Endothelial cell of umbilical vein (primary cell): ENCODE data around the gene RAB36.

Experiments used
- EZH2 ChIP-seq: IDR thresholded peaks from 2 replicates; pipeline ENCODE4 v1.6.1; 2012; ENCODE audit warnings: borderline replicate concordance, low read depth, mild to moderate bottlenecking, moderate library complexity, low read length, inconsistent platforms; ENCODE audit not compliant: severe bottlenecking
- FOS ChIP-seq: IDR thresholded peaks from 2 replicates; pipeline ENCODE4 v1.6.1; 2011; ENCODE audit warnings: mild to moderate bottlenecking, low read length, moderate library complexity, borderline replicate concordance; ENCODE audit not compliant: insufficient read depth
- POLR2A ChIP-seq: IDR thresholded peaks from 2 replicates; pipeline ENCODE4 v1.6.1; 2012; ENCODE audit warnings: low read depth, mild to moderate bottlenecking, control low read depth, low read length

GRCh38 chr22:23169043-23169406 is 23.7 kb downstream of the RAB36 start:
- TF ChIP-seq POLR2A (no peak), FOS (no peak), EZH2 (no peak)
